Thyroid gland (tissue), 4 donors: ENCODE measurements around the gene GAPT. TPM values are rescaled to one million over a fixed set of nuclear protein-coding genes. Genes with fewer than 3 reads are reported as not detected.
"Not testable (repeated sequence)": the region's sequence is repeated elsewhere in the genome, so short reads cannot be mapped to it uniquely, and the experiment has no call there.

Experiments
- DNase-seq, 2 donors: peaks; one replicate each; pipeline ENCODE4 v3.0.0-alpha.2; 2019
- H3K27ac ChIP-seq, 3 donors: fragments of 200-600 bp; sonication (generic); 1 replicate in 2 of 3; 2 replicates in 1 of 3; pipeline ENCODE4 v1.5.1; 2016 to 2019; ENCODE audit warnings: mild to moderate bottlenecking in 1 of 3, moderate library complexity in 1 of 3
- H3K27me3 ChIP-seq: fragments of 200-600 bp; sonication (generic); one replicate; pipeline ENCODE4 v1.5.1; 2019
- H3K36me3 ChIP-seq, 2 donors: fragments of 200-600 bp; sonication (generic); one replicate each; pipeline ENCODE4 v1.5.1; 2016 to 2019
- H3K4me1 ChIP-seq, 2 donors: fragments of 200-600 bp; sonication (generic); one replicate each; pipeline ENCODE4 v1.5.1; 2017 to 2019
- H3K4me3 ChIP-seq, 3 donors: fragments of 200-600 bp; sonication (generic); replicated peaks in 1 of 3; 1 replicate in 2 of 3; 2 replicates in 1 of 3; pipeline ENCODE4 v1.5.1; 2016; ENCODE audit warnings: mild to moderate bottlenecking in 1 of 3
- H3K9me3 ChIP-seq: fragments of 200-600 bp; sonication (generic); one replicate; pipeline ENCODE4 v1.5.1; 2017
- POLR2A ChIP-seq, 2 donors: fragments of 450-650 bp; IDR thresholded peaks; one replicate each; pipeline ENCODE4 v1.6.1; 2017; ENCODE audit warnings: antibody characterized with exemption in 2 of 2, mild to moderate bottlenecking in 2 of 2, moderate library complexity in 1 of 2
- WGBS, 2 donors: methylation state at CpG; one replicate each; pipeline ENCODE4 v1.1.5; 2017; 5-methylcytosine and 5-hydroxymethylcytosine counted together
- intact Hi-C: fragments of 100-400 bp; cut with DNase I; formaldehyde crosslinking; loops from one replicate; pipeline ENCODE4 v1.15.1; 2023
- total RNA-seq, 4 donors: library from RNA; depleted of rRNA; stranded (reverse); fragments of >200 nt; gene quantifications; one replicate each; pipeline ENCODE4 v1.2.3, GENCODE V29; 2016
- TF ChIP-seq, protein P1 (sequence below), 6 experiments: fragments of 200-600 bp in 3 of 6; fragments of 450-650 bp in 3 of 6; sonication (generic) in 3 of 6; IDR thresholded peaks; one replicate each; pipeline ENCODE4 v1.5.1; 2016 to 2019; ENCODE audit warnings: antibody characterized with exemption in 6 of 6, mild to moderate bottlenecking in 2 of 6, inconsistent platforms in 1 of 6, moderate library complexity in 1 of 6

The GAPT gene
- total RNA-seq, 4 donors from 2014 or later = 0.27 to 0.45 TPM; not detected in 2

DNA sequence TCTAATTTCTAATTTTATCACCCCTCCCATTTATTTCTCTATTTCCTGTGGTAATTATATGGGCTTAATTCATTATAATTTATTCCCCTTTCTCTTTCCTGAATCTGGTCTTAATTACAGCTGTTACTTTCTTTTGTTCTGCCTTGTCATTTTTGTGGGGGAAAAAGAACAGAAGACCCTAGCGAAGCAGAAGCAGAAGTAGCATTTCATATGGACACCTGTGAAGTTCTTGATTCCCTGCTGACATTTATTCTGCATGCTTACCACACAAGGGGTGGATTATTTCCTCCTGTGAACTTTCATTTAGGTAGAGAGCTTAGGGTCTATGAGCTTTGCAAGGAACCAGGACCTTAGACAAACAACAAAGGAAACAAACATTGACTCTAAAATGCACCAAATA is 33.3 kb downstream of the GAPT start:
- DNase-seq = no peak
- H3K4me3 ChIP-seq = no peak overlapping the region
- H3K4me1 ChIP-seq = no peaks in the 10 kb centered on the region
- TF ChIP-seq, protein P1, sequence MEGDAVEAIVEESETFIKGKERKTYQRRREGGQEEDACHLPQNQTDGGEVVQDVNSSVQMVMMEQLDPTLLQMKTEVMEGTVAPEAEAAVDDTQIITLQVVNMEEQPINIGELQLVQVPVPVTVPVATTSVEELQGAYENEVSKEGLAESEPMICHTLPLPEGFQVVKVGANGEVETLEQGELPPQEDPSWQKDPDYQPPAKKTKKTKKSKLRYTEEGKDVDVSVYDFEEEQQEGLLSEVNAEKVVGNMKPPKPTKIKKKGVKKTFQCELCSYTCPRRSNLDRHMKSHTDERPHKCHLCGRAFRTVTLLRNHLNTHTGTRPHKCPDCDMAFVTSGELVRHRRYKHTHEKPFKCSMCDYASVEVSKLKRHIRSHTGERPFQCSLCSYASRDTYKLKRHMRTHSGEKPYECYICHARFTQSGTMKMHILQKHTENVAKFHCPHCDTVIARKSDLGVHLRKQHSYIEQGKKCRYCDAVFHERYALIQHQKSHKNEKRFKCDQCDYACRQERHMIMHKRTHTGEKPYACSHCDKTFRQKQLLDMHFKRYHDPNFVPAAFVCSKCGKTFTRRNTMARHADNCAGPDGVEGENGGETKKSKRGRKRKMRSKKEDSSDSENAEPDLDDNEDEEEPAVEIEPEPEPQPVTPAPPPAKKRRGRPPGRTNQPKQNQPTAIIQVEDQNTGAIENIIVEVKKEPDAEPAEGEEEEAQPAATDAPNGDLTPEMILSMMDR (IDR thresholded peaks at IDR 0.05) = no peak
- no peak for TF ChIP-seq POLR2A (IDR thresholded peaks at IDR 0.05)
- intact Hi-C loops = no loop called here
- no peak overlapping the region for H3K27ac ChIP-seq
- no peaks in the 10 kb centered on the region for H3K36me3 ChIP-seq
- H3K9me3 ChIP-seq = no peaks in the 10 kb centered on the region
- WGBS, 2 donors = 88 to 91% methylated on average over 1 of the region's 1 CpG
- no peaks in the 10 kb centered on the region for H3K27me3 ChIP-seq

- no peak overlapping the region for H3K4me3 ChIP-seq
- intact Hi-C loops = no loop called here
- no peaks in the 10 kb centered on the region for H3K4me1 ChIP-seq
- 73 to 74% methylated on average over 1 of the region's 1 CpG for WGBS, 2 donors
- no peak overlapping the region for H3K27ac ChIP-seq
- no peak for DNase-seq
- no peaks in the 10 kb centered on the region for H3K27me3 ChIP-seq
- TF ChIP-seq, protein P1 (IDR thresholded peaks at IDR 0.05) = no peak
- TF ChIP-seq POLR2A (IDR thresholded peaks at IDR 0.05) = no peak
- H3K36me3 ChIP-seq = no peaks in the 10 kb centered on the region
- H3K9me3 ChIP-seq = no peaks in the 10 kb centered on the region
These were observed 39.8 kb downstream of the GAPT start for GRCh38 chr5:58530942-58531490.

GRCh38 chr5:58541935-58542334 is 50.7 kb downstream of the GAPT start:
- H3K4me3 ChIP-seq, DNase-seq, H3K27me3 ChIP-seq, H3K9me3 ChIP-seq, H3K36me3 ChIP-seq, H3K4me1 ChIP-seq, H3K27ac ChIP-seq, intact Hi-C loops: not testable (repeated sequence)
- 94 to 97% methylated on average over 9 of the region's 9 CpGs for WGBS, 2 donors

DNA sequence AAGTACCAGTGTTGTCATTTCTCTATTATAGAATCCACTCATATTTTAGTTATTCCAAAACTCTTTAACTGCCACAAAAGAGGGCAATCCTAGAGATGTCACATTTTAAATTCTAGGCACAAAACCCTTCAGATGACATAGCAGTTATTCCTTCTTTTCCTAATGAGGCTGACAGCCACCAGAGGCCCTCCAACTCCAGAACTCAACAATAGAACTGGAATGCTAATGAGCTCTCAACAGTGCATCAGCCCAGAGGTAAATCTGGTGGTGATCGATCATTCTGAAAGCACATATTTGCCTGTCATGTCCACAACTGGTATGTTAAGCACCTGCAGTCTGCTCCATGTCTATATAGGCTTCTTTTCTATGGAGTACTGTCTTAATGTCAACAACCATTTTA is 51.5 kb downstream of the GAPT start:
- no peak for TF ChIP-seq POLR2A (IDR thresholded peaks at IDR 0.05)
- TF ChIP-seq, protein P1 (IDR thresholded peaks at IDR 0.05) = no peak
- DNase-seq = no peak
- no peak overlapping the region for H3K27ac ChIP-seq
- intact Hi-C loops = no loop called here
- H3K36me3 ChIP-seq = no peaks in the 10 kb centered on the region
- H3K9me3 ChIP-seq = no peaks in the 10 kb centered on the region
- no peak overlapping the region for H3K4me3 ChIP-seq
- WGBS, 2 donors = 56 to 70% methylated on average over 1 of the region's 1 CpG
- no peaks in the 10 kb centered on the region for H3K27me3 ChIP-seq
- no peaks in the 10 kb centered on the region for H3K4me1 ChIP-seq

GRCh38 chr5:58543723-58544122 is 52.5 kb downstream of the GAPT start:
- TF ChIP-seq POLR2A (IDR thresholded peaks at IDR 0.05) = no peak
- TF ChIP-seq, protein P1 (IDR thresholded peaks at IDR 0.05) = no peak
- DNase-seq = no peak
- intact Hi-C loops = no loop called here
- H3K9me3 ChIP-seq = no peaks in the 10 kb centered on the region
- no peaks in the 10 kb centered on the region for H3K27me3 ChIP-seq
- no peak overlapping the region for H3K27ac ChIP-seq
- no peaks in the 10 kb centered on the region for H3K36me3 ChIP-seq
- WGBS, 2 donors = 89 to 90% methylated on average over 2 of the region's 2 CpGs
- H3K4me3 ChIP-seq = no peak overlapping the region
- H3K4me1 ChIP-seq = no peaks in the 10 kb centered on the region

GRCh38 chr5:58544195-58544594 is 53.0 kb downstream of the GAPT start:
- no peaks in the 10 kb centered on the region for H3K9me3 ChIP-seq
- H3K27ac ChIP-seq = no peak overlapping the region
- H3K27me3 ChIP-seq = no peaks in the 10 kb centered on the region
- 19 to 23% methylated on average over 1 of the region's 1 CpG for WGBS, 2 donors
- H3K4me1 ChIP-seq = no peaks in the 10 kb centered on the region
- DNase-seq = no peak
- no peak for TF ChIP-seq POLR2A (IDR thresholded peaks at IDR 0.05)
- TF ChIP-seq, protein P1 (IDR thresholded peaks at IDR 0.05) = no peak
- intact Hi-C loops = no loop called here
- H3K36me3 ChIP-seq = no peaks in the 10 kb centered on the region
- no peak overlapping the region for H3K4me3 ChIP-seq
